CD14-positive monocyte (primary cell): ENCODE measurements around the gene SETD1A. TPM values are rescaled to one million over a fixed set of nuclear protein-coding genes. Genes with fewer than 3 reads are reported as not detected.

ENCODE experiments used
- DNase-seq, 3 donors: peaks; one replicate each; pipeline ENCODE4 v3.0.0-alpha.2; 2011 to 2022
- H2AFZ ChIP-seq: 2 replicates; pipeline ENCODE4 v1.6.0; 2012; ENCODE audit warnings: mild to moderate bottlenecking, low read depth, low read length, inconsistent platforms; ENCODE audit not compliant: insufficient read depth, poor library complexity, severe bottlenecking
- H3K27ac ChIP-seq, 2 donors: 1 replicate in 1 of 2; 2 replicates in 1 of 2; pipeline ENCODE4 v1.5.1; 2012 to 2013; ENCODE audit warnings: low read length in 2 of 2, control low read depth in 1 of 2, inconsistent platforms in 1 of 2, low read depth in 1 of 2, mild to moderate bottlenecking in 1 of 2
- H3K27me3 ChIP-seq, 2 donors: one replicate each; pipeline versions ENCODE4 v1.6.0 to v1.6.1; 2011 to 2013; ENCODE audit warnings: low read length in 2 of 2; ENCODE audit not compliant: control insufficient read depth in 2 of 2, insufficient read depth in 2 of 2
- H3K36me3 ChIP-seq, 2 donors: replicated peaks in 1 of 2; 1 replicate in 1 of 2; 2 replicates in 1 of 2; pipeline versions ENCODE4 v1.5.1 to v1.6.1; 2012 to 2013; ENCODE audit warnings: low read length in 2 of 2, control low read depth in 1 of 2, inconsistent platforms in 1 of 2, mild to moderate bottlenecking in 1 of 2; ENCODE audit not compliant: insufficient read depth in 2 of 2, control insufficient read depth in 1 of 2
- H3K4me1 ChIP-seq, 2 donors: 1 replicate in 1 of 2; 2 replicates in 1 of 2; pipeline versions ENCODE4 v1.5.1 to v1.6.1; 2012 to 2013; ENCODE audit warnings: low read length in 2 of 2, control low read depth in 1 of 2, inconsistent platforms in 1 of 2, mild to moderate bottlenecking in 1 of 2, moderate library complexity in 1 of 2; ENCODE audit not compliant: insufficient read depth in 2 of 2, control insufficient read depth in 1 of 2
- H3K4me2 ChIP-seq: replicated peaks from 2 replicates; pipeline ENCODE3; 2012; ENCODE audit warnings: low read length, moderate library complexity, mild to moderate bottlenecking; ENCODE audit not compliant: poor library complexity, severe bottlenecking; ENCODE audit errors: extremely low read depth
- H3K4me3 ChIP-seq, 3 experiments: fragments of 200-600 bp in 1 of 3; sonication (generic) in 1 of 3; replicated peaks in 1 of 3; 1 replicate in 2 of 3; 2 replicates in 1 of 3; pipeline ENCODE4 v1.5.1; 2011 to 2013; ENCODE audit warnings: low read length in 3 of 3, mild to moderate bottlenecking in 3 of 3, control low read depth in 2 of 3, low read depth in 2 of 3, inconsistent platforms in 1 of 3, moderate library complexity in 1 of 3
- H3K79me2 ChIP-seq: 2 replicates; pipeline ENCODE4 v1.6.0; 2012; ENCODE audit warnings: mild to moderate bottlenecking, control low read depth, inconsistent platforms, low read length, moderate library complexity; ENCODE audit not compliant: insufficient read depth
- H3K9ac ChIP-seq: 2 replicates; pipeline ENCODE4 v1.6.0; 2017; ENCODE audit warnings: low read length, mild to moderate bottlenecking; ENCODE audit not compliant: insufficient read depth, poor library complexity, severe bottlenecking
- H3K9me3 ChIP-seq, 2 donors: replicated peaks in 1 of 2; 1 replicate in 1 of 2; 2 replicates in 1 of 2; pipeline versions ENCODE4 v1.5.1 to v1.6.1; 2012 to 2013; ENCODE audit warnings: low read length in 2 of 2, control low read depth in 1 of 2; ENCODE audit not compliant: control insufficient read depth in 1 of 2, insufficient read depth in 1 of 2
- H4K20me1 ChIP-seq: 2 replicates; pipeline ENCODE4 v1.6.0; 2012; ENCODE audit warnings: mild to moderate bottlenecking, low read length, control low read depth, moderate library complexity; ENCODE audit not compliant: insufficient read depth
- H3K27ac Mint-ChIP-seq, 7 donors: one replicate each; pipeline ENCODE4 v1.8.0; 2020; ENCODE audit warnings: mild to moderate bottlenecking in 7 of 7, mixed read lengths in 7 of 7, moderate library complexity in 6 of 7, inconsistent platforms in 2 of 7
- H3K27me3 Mint-ChIP-seq, 3 donors: one replicate each; pipeline ENCODE4 v1.8.0; 2021 to 2022; ENCODE audit warnings: low read depth in 3 of 3, mild to moderate bottlenecking in 3 of 3, mixed read lengths in 3 of 3, moderate library complexity in 3 of 3, inconsistent platforms in 1 of 3
- H3K36me3 Mint-ChIP-seq, 2 donors: one replicate each; pipeline ENCODE4 v1.8.0; 2020; ENCODE audit warnings: mixed read lengths in 2 of 2, inconsistent platforms in 1 of 2, mild to moderate bottlenecking in 1 of 2
- H3K4me1 Mint-ChIP-seq: one replicate; pipeline ENCODE4 v1.8.0; 2020; ENCODE audit warnings: mild to moderate bottlenecking, mixed read lengths
- H3K4me3 Mint-ChIP-seq, 2 donors: one replicate each; pipeline ENCODE4 v1.8.0; 2020; ENCODE audit warnings: mild to moderate bottlenecking in 2 of 2, mixed read lengths in 2 of 2, moderate library complexity in 1 of 2
- H3K9me3 Mint-ChIP-seq, 7 donors: one replicate each; pipeline ENCODE4 v1.8.0; 2020 to 2022; ENCODE audit warnings: mixed read lengths in 7 of 7, mild to moderate bottlenecking in 6 of 7, moderate library complexity in 6 of 7, inconsistent platforms in 2 of 7
- WGBS: methylation state at CpG from one replicate; pipeline ENCODE4 v1.1.5; 2013; ENCODE audit warnings: missing lambda C conversion rate; ENCODE audit not compliant: insufficient coverage; 5-methylcytosine and 5-hydroxymethylcytosine counted together
- intact Hi-C, 2 donors: fragments of 100-400 bp; cut with micrococcal nuclease; formaldehyde crosslinking; loops; one replicate each; pipeline versions ENCODE4 v1.15.0 to v1.15.1; 2023
- polyA plus RNA-seq, 3 donors: library from polyadenylated mRNA; depleted of rRNA in 1 of 3; unstranded in 2 of 3; stranded (reverse) in 1 of 3; fragments of 300-500 nt in 2 of 3; fragments of >200 nt in 1 of 3; fragmentation: Illumina TruSeq in 2 of 3; gene quantifications; 1 replicate in 2 of 3; 2 replicates in 1 of 3; pipeline ENCODE4 v1.2.3, GENCODE V29; 2012 to 2021
- TF ChIP-seq, protein P1 (sequence below): fragments of 200-600 bp; IDR thresholded peaks from one replicate; pipeline ENCODE4 v1.8.0; 2022; ENCODE audit warnings: antibody characterized with exemption, mild to moderate bottlenecking

Gene SETD1A
- polyA plus RNA-seq, 3 donors, result 0.16 to 6.6 (median 1.3) TPM

DNA sequence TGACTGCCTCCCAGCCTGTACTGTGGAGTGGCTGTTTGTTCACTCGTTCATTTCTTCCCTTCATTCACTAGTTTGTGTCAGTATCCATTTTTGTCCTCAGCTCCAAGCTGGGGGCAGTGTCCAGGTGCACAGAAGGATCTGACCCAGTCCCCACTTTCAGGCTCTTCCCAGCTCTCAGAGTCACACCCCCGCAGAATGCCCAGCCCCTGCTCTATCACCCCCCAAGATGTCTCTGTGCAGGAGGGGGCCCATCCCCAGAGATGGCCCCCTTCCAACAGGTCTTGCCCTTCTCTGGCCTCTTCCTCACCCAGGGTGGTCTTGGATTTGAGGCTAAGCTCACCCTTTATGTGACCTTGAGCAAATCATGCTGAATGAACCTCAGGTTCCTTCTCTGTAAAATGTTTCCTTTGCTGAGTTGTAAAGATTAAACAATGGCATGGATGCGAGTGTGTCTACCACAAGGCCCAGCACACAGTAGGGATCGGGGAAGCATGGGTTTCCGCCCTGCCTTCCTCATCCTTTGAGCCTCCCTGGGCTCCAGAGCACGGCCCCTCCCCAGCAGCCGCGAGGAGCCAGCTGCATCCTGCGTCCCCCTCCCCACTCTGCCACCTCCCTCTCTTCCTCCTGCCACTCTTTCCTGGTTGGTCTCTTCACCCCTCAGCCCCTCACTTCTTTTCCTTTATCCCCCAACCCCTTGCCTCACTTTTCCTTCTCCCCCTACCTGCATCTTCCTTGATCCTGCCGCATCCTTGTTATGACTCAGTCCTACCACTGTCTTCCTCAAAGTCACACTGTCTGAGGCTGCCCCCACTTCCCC is 31.4 kb upstream of the SETD1A start:
- TF ChIP-seq, protein P1, sequence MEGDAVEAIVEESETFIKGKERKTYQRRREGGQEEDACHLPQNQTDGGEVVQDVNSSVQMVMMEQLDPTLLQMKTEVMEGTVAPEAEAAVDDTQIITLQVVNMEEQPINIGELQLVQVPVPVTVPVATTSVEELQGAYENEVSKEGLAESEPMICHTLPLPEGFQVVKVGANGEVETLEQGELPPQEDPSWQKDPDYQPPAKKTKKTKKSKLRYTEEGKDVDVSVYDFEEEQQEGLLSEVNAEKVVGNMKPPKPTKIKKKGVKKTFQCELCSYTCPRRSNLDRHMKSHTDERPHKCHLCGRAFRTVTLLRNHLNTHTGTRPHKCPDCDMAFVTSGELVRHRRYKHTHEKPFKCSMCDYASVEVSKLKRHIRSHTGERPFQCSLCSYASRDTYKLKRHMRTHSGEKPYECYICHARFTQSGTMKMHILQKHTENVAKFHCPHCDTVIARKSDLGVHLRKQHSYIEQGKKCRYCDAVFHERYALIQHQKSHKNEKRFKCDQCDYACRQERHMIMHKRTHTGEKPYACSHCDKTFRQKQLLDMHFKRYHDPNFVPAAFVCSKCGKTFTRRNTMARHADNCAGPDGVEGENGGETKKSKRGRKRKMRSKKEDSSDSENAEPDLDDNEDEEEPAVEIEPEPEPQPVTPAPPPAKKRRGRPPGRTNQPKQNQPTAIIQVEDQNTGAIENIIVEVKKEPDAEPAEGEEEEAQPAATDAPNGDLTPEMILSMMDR, result no peak
- H3K4me2 ChIP-seq, result no peak overlapping the region
- Mint-ChIP-seq H3K36me3 (peaks cover 23 to 32% of the 10 kb centered on the region in 2 donors), H3K9me3 (peaks cover 0 to 2% (median 0%) of the 10 kb centered on the region in 7 donors), H3K27ac (peak overlapping the region in 3 of 7 donors; percentile 31 to 81 (median 60)), H3K4me1 (peaks cover 23% of the 10 kb centered on the region), H3K27me3 (no peaks in the 10 kb centered on the region), H3K4me3 (no peak overlapping the region)
- H3K4me3 ChIP-seq, result no peak overlapping the region
- peaks cover 16 to 36% of the 10 kb centered on the region in 2 donors for H3K36me3 ChIP-seq
- WGBS, result 76% methylated on average over 9 of the region's 10 CpGs
- H3K4me1 ChIP-seq, result peaks cover 12 to 19% of the 10 kb centered on the region in 2 donors
- no peak overlapping the region for H3K9ac ChIP-seq
- no peak overlapping the region for H2AFZ ChIP-seq
- no peaks in the 10 kb centered on the region for H3K79me2 ChIP-seq
- H3K27me3 ChIP-seq, result no peaks in the 10 kb centered on the region
- H3K27ac ChIP-seq, result no peak overlapping the region
- no peaks in the 10 kb centered on the region for H3K9me3 ChIP-seq
- no peak for DNase-seq
- intact Hi-C loops, result loop anchor here in 1 of 2 donors (10.0 kb wide), 2 partner anchors 161 to 271 kb away; partner anchors contain the start of genes CFAP119, FBRS, PRR14 and RNF40
- no peaks in the 10 kb centered on the region for H4K20me1 ChIP-seq

- no peak overlapping the region for H3K9ac ChIP-seq
- Mint-ChIP-seq H3K4me3 (no peak overlapping the region), H3K9me3 (peaks cover 0 to 2% (median 0%) of the 10 kb centered on the region in 7 donors), H3K36me3 (peaks cover 25 to 41% of the 10 kb centered on the region in 2 donors), H3K27ac (no peak overlapping the region), H3K4me1 (peaks cover 15% of the 10 kb centered on the region), H3K27me3 (no peaks in the 10 kb centered on the region)
- no peaks in the 10 kb centered on the region for H3K79me2 ChIP-seq
- H3K9me3 ChIP-seq, result no peaks in the 10 kb centered on the region
- no peak overlapping the region for H2AFZ ChIP-seq
- H3K36me3 ChIP-seq, result peaks cover 20 to 45% of the 10 kb centered on the region in 2 donors
- TF ChIP-seq, protein P1, result no peak
- intact Hi-C loops, result loop anchor here in 1 of 2 donors (10.0 kb wide), 2 partner anchors 162 to 272 kb away; partner anchors contain the start of genes CFAP119, FBRS, PRR14 and RNF40
- no peak overlapping the region for H3K4me3 ChIP-seq
- DNase-seq, result no peak
- no peaks in the 10 kb centered on the region for H4K20me1 ChIP-seq
- 99% methylated on average over 12 of the region's 22 CpGs for WGBS
- no peak overlapping the region for H3K4me2 ChIP-seq
- peaks cover 4 to 10% of the 10 kb centered on the region in 2 donors for H3K4me1 ChIP-seq
- H3K27me3 ChIP-seq, result no peaks in the 10 kb centered on the region
- H3K27ac ChIP-seq, result no peak overlapping the region
Observed at GRCh38 chr16:30926937-30927788, 30.4 kb upstream of the SETD1A start.
